Spleen (tissue), 11 donors: ENCODE data around the gene KCNH4. TPM values are rescaled to one million over a fixed set of nuclear protein-coding genes. Genes with fewer than 3 reads are reported as not detected.
A peak's percentile ranks its signal among the peaks of the same experiment; 100 is the strongest.

Experiments
- DNase-seq: peaks from one replicate; pipeline ENCODE4 v3.0.0-alpha.2; 2020
- H3K27ac ChIP-seq, 8 donors: fragments of 200-600 bp; sonication (generic) in 7 of 8; 1 replicate in 4 of 8; 2 replicates in 4 of 8; pipeline versions ENCODE4 v1.5.0 to v1.8.0; 2016 to 2021; ENCODE audit warnings: inconsistent platforms in 4 of 8, mild to moderate bottlenecking in 4 of 8, moderate library complexity in 1 of 8
- H3K27me3 ChIP-seq, 7 donors: fragments of 200-600 bp; sonication (generic) in 6 of 7; replicated peaks in 1 of 7; 1 replicate in 4 of 7; 2 replicates in 3 of 7; pipeline versions ENCODE4 v1.5.0 to v1.8.0; 2016 to 2021; ENCODE audit warnings: inconsistent platforms in 3 of 7, mild to moderate bottlenecking in 1 of 7
- H3K36me3 ChIP-seq, 6 donors: fragments of 200-600 bp; sonication (generic) in 5 of 6; 1 replicate in 4 of 6; 2 replicates in 2 of 6; pipeline versions ENCODE4 v1.5.0 to v1.8.0; 2016 to 2021; ENCODE audit warnings: inconsistent platforms in 2 of 6
- H3K4me1 ChIP-seq, 6 donors: fragments of 200-600 bp; sonication (generic) in 5 of 6; 1 replicate in 3 of 6; 2 replicates in 3 of 6; pipeline versions ENCODE4 v1.5.0 to v1.8.0; 2016 to 2021; ENCODE audit warnings: inconsistent platforms in 3 of 6
- H3K4me3 ChIP-seq, 8 donors: fragments of 200-600 bp; sonication (generic) in 7 of 8; 1 replicate in 4 of 8; 2 replicates in 4 of 8; pipeline versions ENCODE4 v1.5.0 to v1.8.0; 2016 to 2021; ENCODE audit warnings: inconsistent platforms in 4 of 8, mild to moderate bottlenecking in 4 of 8, moderate library complexity in 2 of 8
- H3K9me3 ChIP-seq, 8 donors: fragments of 200-600 bp; sonication (generic) in 7 of 8; 1 replicate in 4 of 8; 2 replicates in 4 of 8; pipeline versions ENCODE4 v1.5.0 to v1.8.0; 2016 to 2021; ENCODE audit warnings: inconsistent platforms in 4 of 8
- POLR2A ChIP-seq, 3 donors: fragments of 450-650 bp; IDR thresholded peaks; one replicate each; pipeline ENCODE4 v1.5.1; 2017; ENCODE audit warnings: antibody characterized with exemption in 3 of 3, mild to moderate bottlenecking in 1 of 3
- POLR2AphosphoS5 ChIP-seq, 3 donors: sonication (generic); formaldehyde crosslinking; IDR thresholded peaks; one replicate each; pipeline ENCODE4 v1.5.1; 2017; ENCODE audit warnings: antibody characterized with exemption in 3 of 3
- WGBS, 5 donors: extraction: QIAGEN DNeasy Blood & Tissue Kit in 3 of 5; methylation state at CpG; one replicate each; pipeline versions ENCODE4 v1.1.5 to v1.1.7; 2013 to 2018; 5-methylcytosine and 5-hydroxymethylcytosine counted together
- intact Hi-C: fragments of 100-400 bp; cut with DNase I; formaldehyde crosslinking; loops from one replicate; pipeline ENCODE4 v1.15.0; 2023; ENCODE audit warnings: low total_unique reads
- polyA plus RNA-seq, 3 donors: library from polyadenylated mRNA; stranded (reverse); fragments of 200-250 nt; gene quantifications; one replicate each; pipeline ENCODE4 v1.2.1, GENCODE V29; 2013
- total RNA-seq, 7 donors: library from RNA; depleted of rRNA in 3 of 7; stranded (reverse); fragments of >200 nt in 3 of 7; fragmentation: NEBNext Ultra II Directional in 4 of 7; extraction: Animal tissue kit (Norgen Biotek cat#: 25700) in 4 of 7; gene quantifications; one replicate each; pipeline versions ENCODE4 v1.1.0 to v1.2.1, GENCODE V29; 2016 to 2021
- TF ChIP-seq, protein P1 (sequence below), 11 experiments: fragments of 200-600 bp in 7 of 11; fragments of 450-650 bp in 4 of 11; sonication (generic) in 4 of 11; IDR thresholded peaks in 8 of 11; conservative IDR thresholded peaks in 3 of 11; 1 replicate in 7 of 11; 2 replicates in 4 of 11; pipeline versions ENCODE4 v1.4.0 to v1.8.0; 2016 to 2021; ENCODE audit warnings: antibody characterized with exemption in 11 of 11, inconsistent platforms in 4 of 11, mild to moderate bottlenecking in 1 of 11
- donor health status: healthy with polysubstance abuse.
- donor health status: DM: no; HTN: no; CAD: no; lungs with moderate emphysema.
- donor health status: DM: no; HTN: no; CAD: no.
- donor health status: Bipolar disorder and iron deficiency.
- donor health status: healthy.
- donor health status: DM: no; HTN: no; CAD: no.
- donor health status: DM: yes; HTN: yes; CAD: no.

Gene KCNH4
- total and polyA plus RNA-seq, 10 donors: 0.14 to 0.52 (median 0.24) TPM

DNA sequence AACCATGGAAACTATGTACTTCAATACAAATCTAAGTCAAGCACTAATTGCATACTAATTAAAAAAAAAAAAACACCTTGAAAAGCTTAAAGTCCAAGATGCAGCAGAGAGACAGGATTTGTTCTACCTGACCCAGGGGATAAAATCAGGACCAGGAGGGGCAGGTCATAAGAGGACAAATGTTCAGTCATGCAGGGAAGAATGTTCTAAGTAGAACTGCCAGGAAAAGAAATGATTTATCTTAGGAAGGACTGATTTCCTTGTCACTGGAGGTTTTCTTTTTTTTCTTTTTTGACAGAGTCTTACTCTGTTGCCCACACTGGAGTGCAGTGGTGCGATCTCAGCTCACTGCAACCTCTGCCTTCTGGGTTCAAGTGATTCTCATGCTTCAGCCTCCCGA, 22.4 kb upstream of the KCNH4 start:
- Histone ChIP-seq H3K4me1 (peaks cover 9 to 28% (median 18%) of the 10 kb centered on the region in 6 donors), H3K4me3 (no peak overlapping the region), H3K36me3 (peaks cover 0 to 92% (median 66%) of the 10 kb centered on the region in 6 donors), H3K9me3 (no peaks in the 10 kb centered on the region), H3K27ac (no peak overlapping the region), H3K27me3 (no peaks in the 10 kb centered on the region)
- intact Hi-C loops: no loop called here
- WGBS, 5 donors: 96 to 100% (median 97%) methylated on average over 2 of the region's 2 CpGs
- no peak for TF ChIP-seq POLR2AphosphoS5 (IDR thresholded peaks at IDR 0.05)
- DNase-seq: no peak

DNA sequence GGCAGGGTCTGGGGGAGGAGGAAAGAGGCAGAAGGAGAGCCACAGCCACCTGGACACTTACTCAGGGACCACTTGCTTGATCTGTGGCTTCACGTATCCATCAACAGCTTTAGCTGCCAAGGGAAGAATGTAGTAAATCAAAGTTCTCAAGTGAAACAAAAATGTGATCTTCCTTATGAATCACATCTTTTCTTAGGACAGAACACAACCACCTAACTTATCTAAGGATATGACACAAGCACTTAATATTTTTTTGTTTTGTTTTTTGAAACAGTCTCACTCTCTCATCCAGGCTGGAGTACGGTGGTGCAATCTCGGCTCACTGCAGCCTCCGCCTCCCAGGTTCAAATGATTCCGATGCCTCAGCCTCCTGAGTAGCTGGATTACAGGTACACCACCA, 21.8 kb upstream of the KCNH4 start:
- WGBS, 5 donors: 95 to 98% (median 98%) methylated on average over 5 of the region's 5 CpGs
- Histone ChIP-seq H3K27ac (no peak overlapping the region), H3K4me3 (no peak overlapping the region), H3K9me3 (no peaks in the 10 kb centered on the region), H3K27me3 (no peaks in the 10 kb centered on the region), H3K36me3 (peaks cover 0 to 86% (median 62%) of the 10 kb centered on the region in 6 donors), H3K4me1 (peaks cover 9 to 32% (median 18%) of the 10 kb centered on the region in 6 donors)
- DNase-seq: no peak
- TF ChIP-seq POLR2AphosphoS5 (IDR thresholded peaks at IDR 0.05): no peak
- TF ChIP-seq, protein P1, sequence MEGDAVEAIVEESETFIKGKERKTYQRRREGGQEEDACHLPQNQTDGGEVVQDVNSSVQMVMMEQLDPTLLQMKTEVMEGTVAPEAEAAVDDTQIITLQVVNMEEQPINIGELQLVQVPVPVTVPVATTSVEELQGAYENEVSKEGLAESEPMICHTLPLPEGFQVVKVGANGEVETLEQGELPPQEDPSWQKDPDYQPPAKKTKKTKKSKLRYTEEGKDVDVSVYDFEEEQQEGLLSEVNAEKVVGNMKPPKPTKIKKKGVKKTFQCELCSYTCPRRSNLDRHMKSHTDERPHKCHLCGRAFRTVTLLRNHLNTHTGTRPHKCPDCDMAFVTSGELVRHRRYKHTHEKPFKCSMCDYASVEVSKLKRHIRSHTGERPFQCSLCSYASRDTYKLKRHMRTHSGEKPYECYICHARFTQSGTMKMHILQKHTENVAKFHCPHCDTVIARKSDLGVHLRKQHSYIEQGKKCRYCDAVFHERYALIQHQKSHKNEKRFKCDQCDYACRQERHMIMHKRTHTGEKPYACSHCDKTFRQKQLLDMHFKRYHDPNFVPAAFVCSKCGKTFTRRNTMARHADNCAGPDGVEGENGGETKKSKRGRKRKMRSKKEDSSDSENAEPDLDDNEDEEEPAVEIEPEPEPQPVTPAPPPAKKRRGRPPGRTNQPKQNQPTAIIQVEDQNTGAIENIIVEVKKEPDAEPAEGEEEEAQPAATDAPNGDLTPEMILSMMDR (IDR thresholded peaks at IDR 0.05 in 8 of 11, conservative IDR thresholded peaks at IDR 0.05 in 3 of 11): no peak
- TF ChIP-seq POLR2A (IDR thresholded peaks at IDR 0.05): no peak
- intact Hi-C loops: no loop called here

DNA sequence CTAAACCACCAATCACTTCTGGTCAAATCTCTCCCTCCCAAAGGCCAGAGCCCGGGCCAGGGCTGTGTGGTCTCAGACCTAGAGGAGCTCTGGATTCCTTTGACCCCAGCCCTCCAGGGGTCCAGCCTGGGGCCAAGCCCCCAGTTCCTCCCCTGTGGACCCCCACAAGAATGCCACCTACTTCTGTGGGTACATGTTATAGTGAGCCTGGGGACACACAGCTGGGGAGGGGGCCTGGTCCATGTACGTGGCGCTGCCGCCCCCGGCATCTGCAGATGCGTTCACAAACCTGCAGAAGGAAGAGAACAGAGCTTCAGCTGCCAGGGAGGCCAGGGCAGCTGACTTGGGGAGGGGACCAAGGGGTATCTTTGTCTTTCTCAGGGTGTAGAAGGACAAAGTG, 21.2 kb upstream of the KCNH4 start:
- intact Hi-C loops: no loop called here
- TF ChIP-seq POLR2A (IDR thresholded peaks at IDR 0.05): no peak
- TF ChIP-seq POLR2AphosphoS5 (IDR thresholded peaks at IDR 0.05): peak in 1 of 3 donors; percentile 13
- no peak overlapping the region for H3K27ac ChIP-seq
- no peak for DNase-seq
- H3K36me3 ChIP-seq: peaks cover 0 to 80% (median 60%) of the 10 kb centered on the region in 6 donors
- no peaks in the 10 kb centered on the region for H3K27me3 ChIP-seq
- 95 to 100% (median 97%) methylated on average over 1 to 6 of the region's 6 CpGs for WGBS, 5 donors
- H3K4me3 ChIP-seq: no peak overlapping the region
- H3K4me1 ChIP-seq: peaks cover 9 to 32% (median 18%) of the 10 kb centered on the region in 6 donors
- no peaks in the 10 kb centered on the region for H3K9me3 ChIP-seq

DNA sequence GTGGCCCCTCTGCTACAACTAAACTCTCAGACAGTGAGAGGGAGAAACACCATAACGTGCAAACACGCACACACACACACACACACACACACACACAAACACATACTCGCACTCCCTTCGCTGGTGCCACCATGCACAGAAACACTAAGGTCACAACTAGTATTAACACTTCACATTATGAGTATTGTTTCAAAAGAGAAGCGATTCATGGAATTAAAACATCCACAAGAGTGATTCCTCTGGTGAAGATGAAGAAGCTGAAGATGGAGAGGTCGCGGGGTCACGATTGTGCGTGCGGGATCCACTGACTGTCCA, 20.5 kb upstream of the KCNH4 start:
- Histone ChIP-seq H3K4me3 (no peak overlapping the region), H3K36me3 (peaks cover 0 to 73% (median 53%) of the 10 kb centered on the region in 6 donors), H3K27ac (peak overlapping the region in 1 of 8 donors; percentile 56), H3K27me3 (no peaks in the 10 kb centered on the region), H3K4me1 (peaks cover 9 to 32% (median 18%) of the 10 kb centered on the region in 6 donors), H3K9me3 (no peaks in the 10 kb centered on the region)
- intact Hi-C loops: no loop called here
- TF ChIP-seq POLR2AphosphoS5 (IDR thresholded peaks at IDR 0.05) (no peak), POLR2A (IDR thresholded peaks at IDR 0.05) (no peak)
- TF ChIP-seq, protein P1 (IDR thresholded peaks at IDR 0.05 in 8 of 11, conservative IDR thresholded peaks at IDR 0.05 in 3 of 11): no peak
- no peak for DNase-seq
- WGBS, 5 donors: 91 to 96% (median 94%) methylated on average over 10 of the region's 10 CpGs

DNA sequence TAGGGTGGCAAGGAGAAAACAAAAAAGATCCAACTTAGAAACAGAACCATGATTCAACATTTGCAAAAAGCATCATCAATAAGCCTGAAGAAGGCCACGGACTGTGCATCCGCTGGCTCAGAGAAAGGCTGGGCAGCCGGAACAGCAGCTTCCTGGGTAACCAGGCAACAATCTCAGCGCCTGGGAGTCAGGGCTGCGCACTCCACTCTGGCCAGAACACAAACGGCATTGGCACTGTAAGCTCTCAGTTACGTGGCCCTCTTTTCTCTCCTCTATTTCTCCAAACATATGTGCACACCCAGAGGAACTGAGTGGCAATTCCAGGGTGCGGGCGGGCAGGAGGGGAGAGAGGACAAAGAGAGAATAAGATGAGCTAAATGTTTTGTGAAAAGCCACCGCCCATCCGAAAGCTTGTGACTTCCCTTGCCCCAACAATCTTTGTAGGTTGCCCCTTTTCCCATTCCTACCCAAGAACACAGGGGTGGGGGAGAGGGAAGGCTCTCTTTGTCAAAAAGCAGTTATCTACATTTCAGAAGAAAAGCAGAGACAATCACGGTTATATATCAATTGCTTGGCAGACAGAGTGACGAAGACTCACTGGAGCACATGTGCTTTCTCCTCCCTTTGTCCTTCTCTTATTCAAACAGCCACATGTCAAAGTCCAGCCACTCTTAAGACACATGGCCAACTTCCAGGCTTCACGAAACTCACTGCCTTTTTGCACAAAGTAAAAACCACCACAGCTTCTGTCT, 19.9 kb upstream of the KCNH4 start:
- intact Hi-C loops: no loop called here

More for the DNA sequence above, 19.9 kb upstream of the KCNH4 start:
- WGBS, 5 donors: 78 to 89% (median 83%) methylated on average over 14 of the region's 14 CpGs
- Histone ChIP-seq H3K4me3 (no peak overlapping the region), H3K27me3 (no peaks in the 10 kb centered on the region), H3K9me3 (no peaks in the 10 kb centered on the region), H3K27ac (peak overlapping the region in 2 of 8 donors; percentile 56 to 82), H3K36me3 (peaks cover 0 to 67% (median 49%) of the 10 kb centered on the region in 6 donors), H3K4me1 (peaks cover 9 to 32% (median 18%) of the 10 kb centered on the region in 6 donors)
- TF ChIP-seq, protein P1 (IDR thresholded peaks at IDR 0.05 in 8 of 11, conservative IDR thresholded peaks at IDR 0.05 in 3 of 11): no peak
- TF ChIP-seq POLR2AphosphoS5 (IDR thresholded peaks at IDR 0.05): peak in 1 of 3 donors; percentile 19
- TF ChIP-seq POLR2A (IDR thresholded peaks at IDR 0.05): no peak
- DNase-seq: no peak
